C4-2B (cell line): Measurements from ENCODE around the gene PPP1R13L.

Source experiments
- CTCF ChIP-seq: fragments of 450-650 bp; conservative IDR thresholded peaks from 2 replicates; pipeline ENCODE4 v1.5.1; 2017; ENCODE audit warnings: mild to moderate bottlenecking
- ZFX ChIP-seq: fragments of 450-650 bp; IDR thresholded peaks from 2 replicates; pipeline ENCODE4 v1.6.1; 2017

- no peak for TF ChIP-seq CTCF
- TF ChIP-seq ZFX: no peak
These were observed 71.1 kb downstream of the PPP1R13L start for GRCh38 chr19:45333609-45334303.
